Caco-2 (cell line): ENCODE data around the gene FOXC2. TPM values are rescaled to one million over a fixed set of nuclear protein-coding genes. Genes with fewer than 3 reads are reported as not detected.

ENCODE experiments used
- BruUV-seq: library from RNA; stranded (reverse); fragments of 400-500 nt; replicated peaks from 2 replicates; lab custom pipeline; 2021; lab: Mats Ljungman, UMichigan
- CTCF ChIA-PET: fragments of 300-600 bp; sonication (Branson Sonifier 250); formaldehyde crosslinking; loops from one replicate; lab custom pipeline; 2022; ENCODE audit warnings: antibody characterized with exemption; lab: Charles Lee
- POLR2A ChIA-PET: fragments of 300-600 bp; sonication (Branson Sonifier 250); formaldehyde crosslinking; loops from one replicate; lab custom pipeline; 2022; ENCODE audit warnings: antibody characterized with exemption; lab: Charles Lee
- DNase-seq, 2 experiments: peaks; one replicate each; pipeline versions ENCODE4 v3.0.0 to v3.0.0-alpha.2; 2020 to 2022
- H3K27me3 ChIP-seq: replicated peaks from 2 replicates; pipeline ENCODE4 v1.6.0; 2011; ENCODE audit warnings: low read length; ENCODE audit not compliant: control insufficient read depth, insufficient read depth
- H3K36me3 ChIP-seq: 2 replicates; pipeline ENCODE4 v1.5.1; 2011; ENCODE audit warnings: low read length; ENCODE audit not compliant: control insufficient read depth, insufficient read depth
- H3K4me1 ChIP-seq: fragments of 250-450 bp; sonication (Bioruptor Pico); 2 replicates; pipeline ENCODE4 v1.5.1; 2020; ENCODE audit warnings: mild to moderate bottlenecking
- H3K4me3 ChIP-seq: 2 replicates; pipeline ENCODE4 v1.5.1; 2011; ENCODE audit warnings: low read depth, mild to moderate bottlenecking, control low read depth, low read length
- H3K9me3 ChIP-seq: fragments of 250-450 bp; sonication (Bioruptor Pico); 2 replicates; pipeline ENCODE4 v1.5.1; 2020; ENCODE audit warnings: mild to moderate bottlenecking, moderate library complexity
- H3K27ac Mint-ChIP-seq: one replicate; pipeline ENCODE4 v1.8.0; 2022; ENCODE audit warnings: mixed read lengths; ENCODE audit not compliant: unreplicated experiment
- H3K27me3 Mint-ChIP-seq: one replicate; pipeline ENCODE4 v1.8.0; 2022; ENCODE audit warnings: mixed read lengths; ENCODE audit not compliant: insufficient read depth, unreplicated experiment
- H3K36me3 Mint-ChIP-seq: one replicate; pipeline ENCODE4 v1.8.0; 2022; ENCODE audit warnings: mild to moderate bottlenecking, mixed read lengths; ENCODE audit not compliant: insufficient read depth, unreplicated experiment
- H3K4me1 Mint-ChIP-seq: one replicate; pipeline ENCODE4 v1.8.0; 2022; ENCODE audit warnings: low read depth, mixed read lengths; ENCODE audit not compliant: unreplicated experiment
- H3K4me3 Mint-ChIP-seq: one replicate; pipeline ENCODE4 v1.8.0; 2022; ENCODE audit warnings: mild to moderate bottlenecking, moderate library complexity, mixed read lengths; ENCODE audit not compliant: unreplicated experiment
- H3K9me3 Mint-ChIP-seq: one replicate; pipeline ENCODE4 v1.8.0; 2022; ENCODE audit warnings: mixed read lengths; ENCODE audit not compliant: unreplicated experiment
- intact Hi-C: fragments of 100-400 bp; cut with micrococcal nuclease; formaldehyde crosslinking; loops from one replicate; pipeline ENCODE4 v1.10.0; 2022; ENCODE audit not compliant: unreplicated experiment
- total RNA-seq: library from RNA; stranded (reverse); gene quantifications from 2 replicates; pipeline ENCODE4 v1.2.3, GENCODE V29; 2022
- TF ChIP-seq, protein P1 (sequence below), 2 experiments: fragments of 200-600 bp in 1 of 2; IDR thresholded peaks; 1 replicate in 1 of 2; 2 replicates in 1 of 2; pipeline versions ENCODE4 v1.5.1 to v1.8.0; 2011 to 2022; ENCODE audit warnings: antibody characterized with exemption in 1 of 2, control low read depth in 1 of 2, inconsistent platforms in 1 of 2, low read depth in 1 of 2, low read length in 1 of 2, mild to moderate bottlenecking in 1 of 2, moderate library complexity in 1 of 2; ENCODE audit not compliant: insufficient read depth in 1 of 2, severe bottlenecking in 1 of 2, unreplicated experiment in 1 of 2

Gene FOXC2
- total RNA-seq, 1 experiment from 2014 or later, result not detected

DNA sequence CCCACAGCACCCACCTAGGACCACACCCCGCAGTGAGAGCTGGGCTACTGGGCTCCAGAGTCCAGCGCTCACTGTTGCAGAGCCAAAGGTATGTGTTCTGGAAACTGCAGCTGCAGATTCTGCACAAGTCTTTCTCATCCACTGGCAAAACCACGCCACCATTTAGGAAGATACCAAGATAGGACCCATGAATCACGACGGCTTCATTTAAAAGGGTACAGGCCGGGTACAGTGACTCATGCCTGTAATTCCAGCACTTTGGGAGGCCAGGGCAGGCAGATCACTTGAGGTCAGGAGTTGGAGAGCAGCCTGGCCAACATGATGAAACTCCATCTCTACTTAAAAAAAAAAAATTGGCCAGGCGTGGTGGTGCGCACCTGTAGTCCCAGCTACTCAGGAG lies 37.5 kb upstream of the FOXC2 start:
- no peaks in the 10 kb centered on the region for H3K36me3 ChIP-seq
- intact Hi-C loops, result no loop called here
- no peaks in the 10 kb centered on the region for H3K36me3 Mint-ChIP-seq
- no peaks in the 10 kb centered on the region for H3K9me3 ChIP-seq
- POLR2A ChIA-PET, result no interaction called here
- TF ChIP-seq, protein P1, sequence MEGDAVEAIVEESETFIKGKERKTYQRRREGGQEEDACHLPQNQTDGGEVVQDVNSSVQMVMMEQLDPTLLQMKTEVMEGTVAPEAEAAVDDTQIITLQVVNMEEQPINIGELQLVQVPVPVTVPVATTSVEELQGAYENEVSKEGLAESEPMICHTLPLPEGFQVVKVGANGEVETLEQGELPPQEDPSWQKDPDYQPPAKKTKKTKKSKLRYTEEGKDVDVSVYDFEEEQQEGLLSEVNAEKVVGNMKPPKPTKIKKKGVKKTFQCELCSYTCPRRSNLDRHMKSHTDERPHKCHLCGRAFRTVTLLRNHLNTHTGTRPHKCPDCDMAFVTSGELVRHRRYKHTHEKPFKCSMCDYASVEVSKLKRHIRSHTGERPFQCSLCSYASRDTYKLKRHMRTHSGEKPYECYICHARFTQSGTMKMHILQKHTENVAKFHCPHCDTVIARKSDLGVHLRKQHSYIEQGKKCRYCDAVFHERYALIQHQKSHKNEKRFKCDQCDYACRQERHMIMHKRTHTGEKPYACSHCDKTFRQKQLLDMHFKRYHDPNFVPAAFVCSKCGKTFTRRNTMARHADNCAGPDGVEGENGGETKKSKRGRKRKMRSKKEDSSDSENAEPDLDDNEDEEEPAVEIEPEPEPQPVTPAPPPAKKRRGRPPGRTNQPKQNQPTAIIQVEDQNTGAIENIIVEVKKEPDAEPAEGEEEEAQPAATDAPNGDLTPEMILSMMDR (IDR thresholded peaks at IDR 0.05; ENCODE audit: insufficient read depth in 1 of 2, low read depth in 1 of 2, low read length in 1 of 2, severe bottlenecking in 1 of 2, unreplicated experiment in 1 of 2), result no peak
- H3K27ac Mint-ChIP-seq, result no peak overlapping the region
- DNase-seq, result no peak
- H3K4me1 ChIP-seq, result no peaks in the 10 kb centered on the region
- H3K4me3 Mint-ChIP-seq, result no peak overlapping the region
- CTCF ChIA-PET, result no interaction called here
- BruUV-seq, result no TSS peak
- H3K9me3 Mint-ChIP-seq, result no peaks in the 10 kb centered on the region
- no peak overlapping the region for H3K4me3 ChIP-seq
- peaks cover 3% of the 10 kb centered on the region for H3K27me3 Mint-ChIP-seq
- no peaks in the 10 kb centered on the region for H3K4me1 Mint-ChIP-seq
- H3K27me3 ChIP-seq, result no peaks in the 10 kb centered on the region

DNA sequence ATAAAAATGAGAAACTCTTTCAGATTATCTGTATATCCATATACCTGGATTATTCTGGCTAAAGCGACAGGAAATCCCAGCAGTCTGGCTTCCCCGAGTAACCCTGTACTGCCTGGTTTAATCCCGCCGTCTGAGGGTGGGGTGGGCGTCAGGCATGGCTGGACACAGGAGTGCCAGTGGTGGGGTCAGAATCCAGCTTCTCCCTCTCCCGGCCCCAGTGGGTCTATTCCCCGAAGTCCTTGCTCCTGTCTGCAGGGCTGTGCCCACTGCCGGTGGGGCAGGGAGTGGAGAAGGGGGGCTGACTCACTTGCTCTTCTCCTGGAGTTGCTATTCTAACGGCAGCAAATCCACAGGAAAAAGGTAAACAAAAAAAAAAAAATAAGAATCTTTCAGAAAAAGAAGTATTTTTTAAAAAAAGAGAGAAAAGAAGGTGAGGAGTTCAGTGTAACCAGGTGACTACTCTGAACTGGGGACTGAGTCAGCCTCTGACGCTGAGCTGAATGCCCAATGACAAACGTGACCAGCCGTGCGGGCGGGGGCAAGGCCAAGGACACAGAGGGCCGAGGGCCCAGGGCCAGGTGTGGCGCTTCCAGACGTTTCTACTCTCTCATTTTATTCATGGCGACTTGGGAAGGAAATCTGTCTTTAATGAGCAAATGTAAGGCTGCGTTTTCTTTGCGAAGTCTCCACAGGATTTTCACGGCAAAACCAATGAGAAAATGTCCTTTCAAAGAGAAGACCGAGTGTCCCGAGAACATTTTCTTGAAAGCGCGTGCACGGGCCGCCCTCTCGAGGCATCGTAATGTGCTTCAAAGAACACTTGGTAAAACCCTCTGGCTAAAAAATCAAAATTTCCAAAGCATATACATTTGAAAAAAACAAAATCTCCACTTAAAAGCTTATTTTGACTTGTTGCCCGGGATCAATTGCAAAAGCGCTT lies 36.1 kb upstream of the FOXC2 start:
- Mint-ChIP-seq H3K9me3 (no peaks in the 10 kb centered on the region), H3K27me3 (peaks cover 3% of the 10 kb centered on the region), H3K36me3 (no peaks in the 10 kb centered on the region), H3K27ac (no peak overlapping the region), H3K4me3 (no peak overlapping the region), H3K4me1 (no peaks in the 10 kb centered on the region)
- H3K36me3 ChIP-seq, result no peaks in the 10 kb centered on the region
- CTCF ChIA-PET, result no interaction called here
- intact Hi-C loops, result no loop called here
- DNase-seq, result no peak
- no TSS peak for BruUV-seq
- H3K27me3 ChIP-seq, result no peaks in the 10 kb centered on the region
- POLR2A ChIA-PET, result no interaction called here
- TF ChIP-seq, protein P1 (IDR thresholded peaks at IDR 0.05; ENCODE audit: insufficient read depth in 1 of 2, low read depth in 1 of 2, low read length in 1 of 2, severe bottlenecking in 1 of 2, unreplicated experiment in 1 of 2), result no peak
- H3K4me3 ChIP-seq, result no peak overlapping the region
- no peaks in the 10 kb centered on the region for H3K9me3 ChIP-seq
- H3K4me1 ChIP-seq, result no peaks in the 10 kb centered on the region

DNA sequence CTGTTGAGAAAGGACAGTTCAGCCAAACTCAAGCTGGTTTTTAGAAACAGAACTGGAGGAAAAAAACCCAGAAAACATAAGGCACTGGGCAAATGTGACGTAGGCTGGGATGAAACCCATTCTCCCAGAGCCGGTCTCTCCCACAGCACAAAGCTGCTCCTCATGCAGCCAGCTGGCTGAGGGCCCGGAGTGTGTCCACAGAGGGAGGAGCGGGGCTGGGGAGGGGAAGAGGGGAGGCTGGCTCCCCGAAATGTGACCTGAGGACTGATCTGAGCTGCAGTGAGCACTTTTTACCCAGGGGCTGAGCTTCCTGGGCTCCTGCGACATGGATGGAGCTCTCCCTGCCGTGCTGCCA lies 35.5 kb upstream of the FOXC2 start:
- Mint-ChIP-seq H3K4me1 (no peaks in the 10 kb centered on the region), H3K9me3 (no peaks in the 10 kb centered on the region), H3K27ac (no peak overlapping the region), H3K4me3 (no peak overlapping the region), H3K36me3 (no peaks in the 10 kb centered on the region), H3K27me3 (peaks cover 3% of the 10 kb centered on the region)
- no TSS peak for BruUV-seq
- Histone ChIP-seq H3K4me3 (no peak overlapping the region), H3K4me1 (no peaks in the 10 kb centered on the region), H3K27me3 (no peaks in the 10 kb centered on the region), H3K36me3 (no peaks in the 10 kb centered on the region), H3K9me3 (no peaks in the 10 kb centered on the region)
- ChIA-PET POLR2A (no interaction called here), CTCF (no interaction called here)
- intact Hi-C loops, result no loop called here
- no peak for DNase-seq
- TF ChIP-seq, protein P1 (IDR thresholded peaks at IDR 0.05; ENCODE audit: insufficient read depth in 1 of 2, low read depth in 1 of 2, low read length in 1 of 2, severe bottlenecking in 1 of 2, unreplicated experiment in 1 of 2), result no peak
